Body of pancreas (tissue), 4 donors: ENCODE measurements around the gene ERG. TPM values are rescaled to one million over a fixed set of nuclear protein-coding genes. Genes with fewer than 3 reads are reported as not detected.

Experiments
- ATAC-seq: fragments of 150-250 bp; one replicate; pipeline ENCODE4 v1.9.1; 2016
- DNase-seq, 4 donors: peaks; one replicate each; pipeline ENCODE4 v3.0.0-alpha.2; 2019
- H3K27ac ChIP-seq, 4 donors: fragments of 200-600 bp; sonication (generic); 1 replicate in 3 of 4; 2 replicates in 1 of 4; pipeline versions ENCODE4 v1.5.1 to v1.6.1; 2016 to 2019; ENCODE audit warnings: mild to moderate bottlenecking in 1 of 4, mixed read lengths in 1 of 4, moderate library complexity in 1 of 4
- H3K27me3 ChIP-seq, 2 donors: fragments of 200-600 bp; sonication (generic); one replicate each; pipeline ENCODE4 v1.6.0; 2016; ENCODE audit warnings: mild to moderate bottlenecking in 1 of 2
- H3K36me3 ChIP-seq, 2 donors: fragments of 200-600 bp; sonication (generic); replicated peaks in 1 of 2; 2 replicates each; pipeline ENCODE4 v1.5.1; 2016; ENCODE audit warnings: low read depth in 2 of 2; ENCODE audit not compliant: insufficient read depth in 1 of 2
- H3K4me1 ChIP-seq: fragments of 200-600 bp; sonication (generic); one replicate; pipeline ENCODE4 v1.6.0; 2016
- H3K4me3 ChIP-seq, 2 donors: fragments of 200-600 bp; sonication (generic); 1 replicate in 1 of 2; 2 replicates in 1 of 2; pipeline ENCODE4 v1.5.1; 2016 to 2019
- H3K9me3 ChIP-seq, 3 donors: fragments of 200-600 bp; sonication (generic); 1 replicate in 2 of 3; 2 replicates in 1 of 3; pipeline ENCODE4 v1.5.1; 2016
- CTCF ChIP-seq, 7 experiments: fragments of 450-650 bp in 4 of 7; fragments of 200-600 bp in 3 of 7; sonication (generic) in 3 of 7; IDR thresholded peaks; one replicate each; pipeline ENCODE4 v1.5.1; 2016 to 2019; ENCODE audit warnings: antibody characterized with exemption in 7 of 7
- POLR2A ChIP-seq, 3 donors: fragments of 450-650 bp; IDR thresholded peaks; one replicate each; pipeline ENCODE4 v1.6.1; 2016; ENCODE audit warnings: antibody characterized with exemption in 3 of 3, mild to moderate bottlenecking in 2 of 3
- WGBS, 2 donors: methylation state at CpG; one replicate each; pipeline ENCODE4 v1.1.5; 2017; 5-methylcytosine and 5-hydroxymethylcytosine counted together
- intact Hi-C: fragments of 100-400 bp; cut with DNase I; formaldehyde crosslinking; loops from one replicate; pipeline ENCODE4 v1.15.1; 2023
- total RNA-seq, 2 donors: library from RNA; depleted of rRNA; stranded (reverse); fragments of >200 nt; gene quantifications; one replicate each; pipeline ENCODE4 v1.1.0, GENCODE V29; 2016

ERG gene
- total RNA-seq, 2 donors from 2014 or later: 4.2 to 7.3 TPM

- WGBS, 2 donors: 62 to 63% methylated on average over 3 of the region's 3 CpGs
- H3K27ac ChIP-seq: no peak overlapping the region
- ATAC-seq (no peak), DNase-seq (no peak)
- no peaks in the 10 kb centered on the region for H3K4me1 ChIP-seq
- intact Hi-C loops: no loop called here
- H3K27me3 ChIP-seq: no peaks in the 10 kb centered on the region
- H3K36me3 ChIP-seq: no peaks in the 10 kb centered on the region
- no peaks in the 10 kb centered on the region for H3K9me3 ChIP-seq
- TF ChIP-seq POLR2A (IDR thresholded peaks at IDR 0.05) (no peak), CTCF (IDR thresholded peaks at IDR 0.05) (no peak)
- no peak overlapping the region for H3K4me3 ChIP-seq
These were observed 50.7 kb downstream of the ERG start for GRCh38 chr21:38447611-38448010.

- H3K4me3 ChIP-seq: no peak overlapping the region
- no peaks in the 10 kb centered on the region for H3K36me3 ChIP-seq
- DNase-seq: no peak
- intact Hi-C loops: no loop called here
- H3K9me3 ChIP-seq: no peaks in the 10 kb centered on the region
- H3K4me1 ChIP-seq: no peaks in the 10 kb centered on the region
- no peak for TF ChIP-seq CTCF (IDR thresholded peaks at IDR 0.05)
- no peak for TF ChIP-seq POLR2A (IDR thresholded peaks at IDR 0.05)
- 45 to 62% methylated on average over 6 of the region's 6 CpGs for WGBS, 2 donors
- H3K27me3 ChIP-seq: no peaks in the 10 kb centered on the region
- no peak overlapping the region for H3K27ac ChIP-seq
- ATAC-seq: no peak
These were observed 53.6 kb downstream of the ERG start for GRCh38 chr21:38444691-38445090.

GRCh38 chr21:38443110-38443509 lies 55.2 kb downstream of the ERG start:
- Histone ChIP-seq H3K9me3 (no peaks in the 10 kb centered on the region), H3K4me1 (no peaks in the 10 kb centered on the region), H3K27me3 (no peaks in the 10 kb centered on the region), H3K27ac (no peak overlapping the region), H3K4me3 (no peak overlapping the region), H3K36me3 (no peaks in the 10 kb centered on the region)
- TF ChIP-seq CTCF (IDR thresholded peaks at IDR 0.05): no peak
- no peak for TF ChIP-seq POLR2A (IDR thresholded peaks at IDR 0.05)
- ATAC-seq (no peak), DNase-seq (no peak)
- intact Hi-C loops: no loop called here
- WGBS, 2 donors: 61 to 67% methylated on average over 8 of the region's 8 CpGs

- ATAC-seq: no peak
- H3K9me3 ChIP-seq: no peaks in the 10 kb centered on the region
- 47 to 70% methylated on average over 1 to 2 of the region's 2 CpGs for WGBS, 2 donors
These were observed 57.1 kb downstream of the ERG start for GRCh38 chr21:38441153-38441552.

More at GRCh38 chr21:38441153-38441552, 57.1 kb downstream of the ERG start:
- H3K4me3 ChIP-seq: no peak overlapping the region
- intact Hi-C loops: no loop called here
- DNase-seq: no peak
- H3K4me1 ChIP-seq: no peaks in the 10 kb centered on the region
- H3K27me3 ChIP-seq: no peaks in the 10 kb centered on the region
- no peaks in the 10 kb centered on the region for H3K36me3 ChIP-seq
- no peak overlapping the region for H3K27ac ChIP-seq
- TF ChIP-seq CTCF (IDR thresholded peaks at IDR 0.05): no peak
- no peak for TF ChIP-seq POLR2A (IDR thresholded peaks at IDR 0.05)
